K562 (cell line): Measurements from ENCODE around the gene CPSF4L. TPM values are rescaled to one million over a fixed set of nuclear protein-coding genes. Genes with fewer than 3 reads are reported as not detected.

Experiments used
- BHLHE40 ChIP-seq: IDR thresholded peaks from 2 replicates; pipeline ENCODE4 v1.6.1; 2011; ENCODE audit warnings: low read length, improper control_type of control experiment
- CCNT2 ChIP-seq: IDR thresholded peaks from 2 replicates; pipeline ENCODE4 v1.6.1; 2011; ENCODE audit warnings: borderline replicate concordance, low read depth, mild to moderate bottlenecking, moderate library complexity, mixed read lengths, low read length; ENCODE audit not compliant: insufficient read length; ENCODE audit errors: extremely low read depth
- MGA ChIP-seq: fragments of 450-650 bp; IDR thresholded peaks from 2 replicates; pipeline ENCODE4 v1.6.1; 2016; ENCODE audit warnings: mild to moderate bottlenecking, moderate library complexity
- PTTG1 ChIP-seq: fragments of 450-650 bp; IDR thresholded peaks from 2 replicates; pipeline ENCODE4 v1.6.1; 2016; ENCODE audit warnings: low read depth, mild to moderate bottlenecking, missing genetic modification characterization, missing compliant biosample characterization
- ZNF217 ChIP-seq: sonication (generic); formaldehyde crosslinking; IDR thresholded peaks from 2 replicates; pipeline ENCODE4 v1.8.0; 2022; ENCODE audit warnings: mild to moderate bottlenecking, missing genetic modification reagents
- ZNF512 ChIP-seq: IDR thresholded peaks from 2 replicates; pipeline ENCODE4 v1.6.1; 2016; ENCODE audit warnings: missing genetic modification characterization, missing compliant biosample characterization
- polyA plus RNA-seq, 8 experiments: library from polyadenylated mRNA; depleted of rRNA in 4 of 8; stranded (reverse) in 5 of 8; unstranded in 3 of 8; fragments of >200 nt; fragmentation: Nextera tagmentation in 2 of 8; fragmentation: Illumina TruSeq in 1 of 8; extraction: Ambion mirVana in 2 of 8; extraction: Trizol in 1 of 8; gene quantifications; 2 replicates each; pipeline versions ENCODE4 v1.2.1 to v1.2.3, GENCODE V29; 2011 to 2014; ENCODE audit warnings: inconsistent platforms in 1 of 8, missing spikeins in 1 of 8
- total RNA-seq, 7 experiments: library from RNA; depleted of rRNA in 6 of 7; stranded (reverse); fragments of >200 nt in 6 of 7; fragmentation: Illumina TruSeq in 2 of 7; extraction: Trizol in 2 of 7; gene quantifications; 2 replicates each; pipeline versions ENCODE4 v1.2.1 to v1.2.3, GENCODE V29; 2011 to 2021; ENCODE audit warnings: low replicate concordance in 1 of 7

The CPSF4L gene
- total and polyA plus RNA-seq, 9 of the 15 experiments (the other 6 are each of a cell fraction or from before 2014, with no cell fraction given) = not detected

GRCh38 chr17:73308017-73308823, 46.5 kb upstream of the CPSF4L start (continued):
- TF ChIP-seq ZNF217 (CRISPR knock-in tag) (no peak), BHLHE40 (peak; percentile 42; the same call in 1 of the 2 replicates), PTTG1 (no peak), CCNT2 (peak; percentile 43), MGA (no peak), ZNF512 (tag) (no peak)
